Measurements from ENCODE around the gene PHF12.

DNA sequence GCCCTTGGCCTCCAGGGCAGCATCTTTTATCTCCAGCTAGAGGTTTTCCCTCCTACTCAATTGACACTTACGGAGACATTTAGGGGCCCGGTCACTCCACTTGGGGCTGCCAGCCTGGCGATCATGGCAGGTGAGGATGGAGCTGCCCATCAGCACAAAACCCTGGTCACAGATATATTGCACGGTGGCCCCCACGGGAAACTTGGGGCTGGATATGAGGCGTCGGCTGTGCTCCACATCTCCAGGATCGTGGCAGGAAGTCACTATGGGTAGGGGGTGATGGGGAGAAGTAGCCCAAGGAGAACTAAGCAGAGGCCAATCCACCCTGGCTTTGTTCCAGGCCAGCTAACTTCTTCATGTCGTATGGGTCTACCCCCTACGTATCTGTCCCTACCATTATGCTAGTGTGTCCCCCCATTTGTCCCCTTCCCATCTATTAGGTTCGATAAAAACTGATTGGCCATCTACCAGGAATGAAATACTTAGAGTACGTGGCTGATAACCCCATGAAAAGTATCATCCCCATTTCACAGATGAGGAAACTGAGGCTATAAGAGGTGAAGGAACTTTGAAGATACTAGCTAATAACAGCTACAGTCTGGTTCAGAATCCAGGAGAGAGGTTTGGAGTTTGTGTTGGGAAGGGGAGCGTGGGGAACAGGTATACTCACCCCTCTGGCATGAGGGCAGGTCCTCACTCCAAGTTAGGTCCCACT is 6.1 kb upstream of the PHF12 start:
- TF ChIP-seq, protein P1, sequence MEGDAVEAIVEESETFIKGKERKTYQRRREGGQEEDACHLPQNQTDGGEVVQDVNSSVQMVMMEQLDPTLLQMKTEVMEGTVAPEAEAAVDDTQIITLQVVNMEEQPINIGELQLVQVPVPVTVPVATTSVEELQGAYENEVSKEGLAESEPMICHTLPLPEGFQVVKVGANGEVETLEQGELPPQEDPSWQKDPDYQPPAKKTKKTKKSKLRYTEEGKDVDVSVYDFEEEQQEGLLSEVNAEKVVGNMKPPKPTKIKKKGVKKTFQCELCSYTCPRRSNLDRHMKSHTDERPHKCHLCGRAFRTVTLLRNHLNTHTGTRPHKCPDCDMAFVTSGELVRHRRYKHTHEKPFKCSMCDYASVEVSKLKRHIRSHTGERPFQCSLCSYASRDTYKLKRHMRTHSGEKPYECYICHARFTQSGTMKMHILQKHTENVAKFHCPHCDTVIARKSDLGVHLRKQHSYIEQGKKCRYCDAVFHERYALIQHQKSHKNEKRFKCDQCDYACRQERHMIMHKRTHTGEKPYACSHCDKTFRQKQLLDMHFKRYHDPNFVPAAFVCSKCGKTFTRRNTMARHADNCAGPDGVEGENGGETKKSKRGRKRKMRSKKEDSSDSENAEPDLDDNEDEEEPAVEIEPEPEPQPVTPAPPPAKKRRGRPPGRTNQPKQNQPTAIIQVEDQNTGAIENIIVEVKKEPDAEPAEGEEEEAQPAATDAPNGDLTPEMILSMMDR (IDR thresholded peaks at IDR 0.05 in 2 of 3, conservative IDR thresholded peaks at IDR 0.05 in 1 of 3; ENCODE audit: borderline replicate concordance in 1 of 3, insufficient read depth in 1 of 3, low read depth in 2 of 3, low read length in 2 of 3): no peak
- TF ChIP-seq SRF (IDR thresholded peaks at IDR 0.05; ENCODE audit: low read depth): no peak
- TF ChIP-seq EZH2 (IDR thresholded peaks at IDR 0.05): no peak
- no peak for TF ChIP-seq ELF1 (IDR thresholded peaks at IDR 0.05; ENCODE audit: borderline replicate concordance, low read depth)
- TF ChIP-seq, protein P2, sequence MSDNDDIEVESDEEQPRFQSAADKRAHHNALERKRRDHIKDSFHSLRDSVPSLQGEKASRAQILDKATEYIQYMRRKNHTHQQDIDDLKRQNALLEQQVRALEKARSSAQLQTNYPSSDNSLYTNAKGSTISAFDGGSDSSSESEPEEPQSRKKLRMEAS (IDR thresholded peaks at IDR 0.05): no peak
- TF ChIP-seq POLR2A (IDR thresholded peaks at IDR 0.05; ENCODE audit: borderline replicate concordance, extremely low read depth, insufficient read depth, insufficient read length): no peak
